ENCODE measurements around the gene MCUR1. TPM values are rescaled to one million over a fixed set of nuclear protein-coding genes. Genes with fewer than 3 reads are reported as not detected.

The MCUR1 gene
- total RNA-seq, 1 experiment from 2014 or later: 35.4 TPM

GRCh38 chr6:13813026-13813425 is 1.3 kb downstream of the MCUR1 start:
- H4K91ac ChIP-seq (ENCODE audit: insufficient read length, low read depth, low read length): no peak overlapping the region
- peak overlapping the region; percentile 20 for H3K9ac ChIP-seq (ENCODE audit: extremely low read depth, insufficient read length, low read length)
- H3K4ac ChIP-seq (ENCODE audit: low read depth, low read length): no peak overlapping the region
- no peak overlapping the region for H4K8ac ChIP-seq (replicated peaks; ENCODE audit: insufficient read length, low read depth, low read length)
- H3K18ac ChIP-seq (ENCODE audit: insufficient read length, low read depth, low read length): no peak overlapping the region
- H2BK20ac ChIP-seq (ENCODE audit: low read depth, low read length, poor library complexity, severe bottlenecking): no peak overlapping the region
- no peak overlapping the region for H2AK5ac ChIP-seq (ENCODE audit: insufficient read length, low read length)
- H3K27me3 Mint-ChIP-seq (ENCODE audit: low read depth): peaks cover 2% of the 10 kb centered on the region; the same call in 1 of the 2 replicates
- H3K4me2 ChIP-seq (ENCODE audit: insufficient read depth, insufficient read length, low read length): peak overlapping the region; percentile 67
- TF ChIP-seq CTCF (conservative IDR thresholded peaks at IDR 0.05): no peak
- DNase-seq: no peak
- no CpG with 5 or more reads among the region's 7 CpGs for WGBS (ENCODE audit: extremely low coverage, insufficient read length, low lambda C conversion rate)
- H3K23ac ChIP-seq (ENCODE audit: insufficient read length, low read depth, low read length): no peak overlapping the region
- H3K27ac ChIP-seq (ENCODE audit: insufficient read length, low read depth, low read length): no peak overlapping the region
- no peak overlapping the region for H2AFZ ChIP-seq (ENCODE audit: low read length)
- H3K27ac Mint-ChIP-seq: peak overlapping the region in 1 of 3 experiments; percentile 89; a peak in 1 of 7 replicates
- no peak overlapping the region for H3K14ac ChIP-seq (ENCODE audit: insufficient read depth, low read length)
- no peak overlapping the region for H2BK12ac ChIP-seq (ENCODE audit: insufficient read length, low read depth, low read length)
- no peaks in the 10 kb centered on the region for H4K20me1 ChIP-seq (ENCODE audit: control insufficient read depth, insufficient read depth, insufficient read length)
- peaks cover 28 to 30% of the 10 kb centered on the region in 2 experiments for H3K4me1 Mint-ChIP-seq
- peaks cover 15% of the 10 kb centered on the region; the same call in 1 of the 2 replicates for H3K79me2 ChIP-seq (ENCODE audit: insufficient read depth, low read length)
- no peak overlapping the region for H4K5ac ChIP-seq (ENCODE audit: insufficient read length, low read depth, low read length)
- H3K4me3 Mint-ChIP-seq: peak overlapping the region; percentile 84 to 90
- no peaks in the 10 kb centered on the region for H3K79me1 ChIP-seq (ENCODE audit: insufficient read depth, low read depth, low read length, poor library complexity, severe bottlenecking)
- peaks cover 0 to 7% (median 6%) of the 10 kb centered on the region in 3 experiments; a peak in 2 of 7 replicates for H3K36me3 Mint-ChIP-seq (ENCODE audit: insufficient read depth in 1 of 3, low read depth in 3 of 3)
- H3K9me3 ChIP-seq (ENCODE audit: control insufficient read depth, low read depth, low read length): no peaks in the 10 kb centered on the region
- H2BK15ac ChIP-seq (ENCODE audit: low read depth, low read length): no peak overlapping the region
- H2BK120ac ChIP-seq (ENCODE audit: low read depth, low read length, poor library complexity, severe bottlenecking): no peak overlapping the region
- no peaks in the 10 kb centered on the region for H3K27me3 ChIP-seq (ENCODE audit: insufficient read depth, low read length)
- no peak overlapping the region for H3T11ph ChIP-seq (ENCODE audit: low read length)
- peaks cover 2% of the 10 kb centered on the region; the same call in 1 of the 2 replicates for H3K4me1 ChIP-seq (ENCODE audit: insufficient read depth, low read length)
- H3K23me2 ChIP-seq (ENCODE audit: insufficient read length, low read depth, low read length, poor library complexity, severe bottlenecking): peaks cover 3% of the 10 kb centered on the region
- no peaks in the 10 kb centered on the region for H3K9me3 Mint-ChIP-seq
- no peak overlapping the region for H2BK5ac ChIP-seq (ENCODE audit: insufficient read length, low read length)
- no peak overlapping the region for H3K56ac ChIP-seq (ENCODE audit: insufficient read length, low read depth, low read length)
